ENCODE measurements around the gene HCRTR2.
"Not testable (repeated sequence)": the region's sequence is repeated elsewhere in the genome, so short reads cannot be mapped to it uniquely, and the experiment has no call there.

The HCRTR2 gene

DNA sequence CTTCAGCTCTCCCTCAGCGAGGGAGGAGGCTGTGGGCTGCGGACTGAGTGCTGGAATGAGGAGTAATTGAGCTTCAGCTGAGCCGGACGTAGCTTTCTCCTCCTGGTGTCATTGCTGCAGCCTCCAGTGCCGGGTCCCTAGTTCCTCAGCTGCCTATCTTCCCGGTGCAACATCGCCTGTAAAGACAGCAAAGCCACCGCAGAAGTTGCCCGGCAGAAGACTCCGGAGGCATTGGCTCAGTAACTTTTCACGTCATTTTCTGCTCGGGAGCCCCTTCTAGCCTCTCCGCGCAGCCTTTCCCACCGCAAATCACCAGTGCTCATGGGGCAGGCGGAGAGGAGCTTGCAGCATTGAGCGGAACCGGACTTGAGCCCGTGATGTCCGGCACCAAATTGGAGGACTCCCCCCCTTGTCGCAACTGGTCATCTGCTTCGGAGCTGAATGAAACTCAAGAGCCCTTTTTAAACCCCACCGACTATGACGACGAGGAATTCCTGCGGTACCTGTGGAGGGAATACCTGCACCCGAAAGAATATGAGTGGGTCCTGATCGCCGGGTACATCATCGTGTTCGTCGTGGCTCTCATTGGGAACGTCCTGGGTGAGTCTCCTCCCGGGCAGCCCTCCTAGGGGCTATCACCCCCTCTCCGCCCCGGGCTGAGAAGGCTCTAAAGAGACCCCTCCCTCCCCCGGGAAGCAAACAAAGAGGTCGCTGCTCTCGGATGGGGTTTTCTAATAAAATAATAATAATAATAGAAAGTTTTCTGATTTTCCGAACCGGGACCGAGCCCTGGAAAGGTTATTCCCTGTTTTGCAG lies at the start of gene HCRTR2:
Gene HCRTR2 (plus strand): TSS at position 305 of the 816 bp plus-strand sequence. CDS start 73 bp downstream, at position 378.
- no peak for DNase-seq
- no peak for ATAC-seq

DNA sequence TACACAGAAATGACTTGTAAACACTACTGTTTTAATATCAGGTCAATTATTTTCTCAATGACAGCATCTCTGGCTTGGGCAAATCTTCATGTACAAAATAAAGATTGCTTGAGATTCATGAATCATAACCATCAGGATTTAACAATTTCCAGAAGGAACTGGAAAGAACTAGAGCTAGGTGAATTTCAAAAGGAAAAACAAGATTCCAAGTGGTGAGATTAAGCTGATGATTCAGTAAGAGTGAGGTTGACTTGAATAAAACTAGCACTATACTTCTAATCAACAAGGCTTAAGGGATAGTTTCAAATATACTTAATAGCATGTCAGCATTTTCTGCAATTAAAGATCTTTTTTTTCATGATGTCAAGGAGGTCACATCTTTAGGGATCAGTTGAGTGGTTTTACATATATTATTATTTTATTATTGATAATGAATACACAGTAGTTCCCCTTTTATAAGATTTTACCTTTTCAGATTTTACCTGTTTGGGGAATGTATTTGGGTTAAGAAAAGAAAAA lies 43.5 kb upstream of the HCRTR2 start:
- DNase-seq (no peak), ATAC-seq (no peak)

DNA sequence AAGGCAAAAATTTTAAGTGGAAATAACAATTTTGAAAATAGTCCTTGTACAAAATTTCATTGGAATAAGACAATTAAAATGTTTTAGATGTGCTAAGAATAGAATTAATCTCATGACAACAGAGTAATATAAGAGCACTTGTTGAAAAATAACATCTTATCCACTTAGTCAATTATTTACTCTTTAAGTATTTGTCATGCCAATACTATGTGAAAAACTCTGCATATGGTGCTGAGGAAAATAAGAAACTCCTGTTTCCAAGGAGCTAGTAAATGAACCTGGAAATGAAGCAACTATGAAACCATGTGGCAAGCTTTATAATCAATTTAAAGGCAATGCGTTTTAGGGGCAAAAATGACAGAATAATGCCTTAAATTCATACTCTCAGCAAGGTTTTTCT lies 42.7 kb upstream of the HCRTR2 start:
- ATAC-seq: no peak
- DNase-seq: no peak

DNA sequence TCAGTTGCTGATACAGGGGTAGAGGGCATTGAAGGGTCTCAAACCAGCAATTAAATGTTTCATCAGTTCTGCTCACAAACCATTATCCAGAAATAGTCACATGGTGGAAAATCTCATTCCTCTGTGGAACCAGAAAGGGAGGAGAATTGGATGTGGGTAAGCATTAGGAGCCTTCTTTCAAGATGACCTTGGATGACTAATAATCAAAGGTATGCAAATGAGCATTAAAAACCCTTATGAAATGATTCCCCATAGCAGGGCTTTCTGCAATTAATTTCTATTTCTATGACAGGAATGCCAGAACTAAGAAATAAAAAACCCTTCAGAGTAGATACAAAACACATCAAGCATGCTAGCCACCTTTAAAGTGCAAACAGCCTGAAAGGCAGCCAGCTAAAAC lies 37.4 kb upstream of the HCRTR2 start:
- no peak for ATAC-seq
- DNase-seq: no peak

DNA sequence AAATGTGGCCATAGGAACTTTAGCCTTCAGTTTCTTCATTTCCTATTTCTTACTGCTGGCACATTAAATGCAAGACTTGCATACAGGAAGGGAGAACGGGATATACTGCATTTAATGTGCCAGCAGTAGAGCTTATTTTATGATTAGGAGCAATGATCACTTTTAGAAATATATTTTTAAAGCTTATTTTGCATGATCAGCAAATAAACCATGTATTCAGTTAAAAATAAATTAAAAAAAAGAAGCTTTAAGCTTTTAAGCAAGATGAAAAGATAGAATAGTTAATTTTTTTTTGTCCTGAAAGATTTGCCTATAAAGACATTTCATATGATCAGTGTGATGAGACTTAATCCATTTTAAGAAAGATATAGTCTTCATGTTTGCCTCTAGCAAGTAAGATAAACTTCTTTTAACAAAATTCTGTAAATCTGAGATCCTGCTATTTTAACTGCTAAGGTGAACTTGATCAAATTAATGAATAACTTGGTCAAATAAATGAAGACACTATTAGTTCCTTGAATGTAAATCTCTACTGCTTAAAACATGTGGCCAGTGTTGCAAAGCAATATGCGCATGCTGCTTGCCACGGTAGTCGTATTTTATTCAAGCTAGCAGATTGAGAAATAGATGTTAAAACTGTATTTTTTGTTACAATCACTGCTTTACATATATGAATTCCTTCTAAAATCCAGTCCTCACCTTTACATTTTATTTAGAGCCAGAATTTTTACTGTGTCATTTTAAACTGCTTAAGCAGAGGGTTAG lies 36.2 kb upstream of the HCRTR2 start:
- DNase-seq (no peak), ATAC-seq (no peak)

DNA sequence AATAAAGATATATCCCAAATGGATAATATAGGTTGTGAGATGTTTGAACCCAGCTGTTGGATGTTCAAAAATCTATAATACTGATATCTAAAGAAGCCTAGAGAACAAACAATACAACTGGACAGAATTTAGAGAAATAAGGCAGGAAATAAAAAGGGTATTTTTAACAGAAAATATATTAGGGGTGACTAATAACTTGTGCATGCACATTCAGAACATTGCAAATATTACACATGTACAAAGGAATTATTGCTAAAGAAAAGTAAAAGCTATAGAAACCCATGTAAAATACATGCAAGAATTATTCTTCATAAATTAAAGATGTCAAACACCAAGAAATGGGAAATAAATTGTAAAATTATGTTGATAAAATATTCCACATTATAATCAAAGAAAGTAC lies 32.7 kb upstream of the HCRTR2 start:
- DNase-seq (no peak), ATAC-seq (no peak)

DNA sequence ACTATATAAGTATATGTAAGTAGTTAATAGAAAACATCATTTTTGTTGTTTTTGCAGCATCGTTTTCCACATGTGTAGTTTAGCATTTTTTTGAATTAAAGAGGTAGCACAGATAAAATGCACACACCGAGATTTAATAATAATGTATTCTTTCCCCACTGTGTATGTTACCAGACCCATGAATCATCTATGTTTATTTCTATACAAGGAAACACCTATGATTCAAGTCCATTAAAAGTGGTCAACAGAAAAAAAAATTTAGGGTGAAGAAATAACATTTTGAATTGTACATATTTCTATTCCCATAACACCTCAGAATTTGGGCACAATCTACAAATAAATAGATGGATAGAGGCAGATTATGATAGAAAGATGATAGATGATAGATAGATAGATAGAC lies 31.7 kb upstream of the HCRTR2 start:
- DNase-seq (no peak), ATAC-seq (no peak)

DNA sequence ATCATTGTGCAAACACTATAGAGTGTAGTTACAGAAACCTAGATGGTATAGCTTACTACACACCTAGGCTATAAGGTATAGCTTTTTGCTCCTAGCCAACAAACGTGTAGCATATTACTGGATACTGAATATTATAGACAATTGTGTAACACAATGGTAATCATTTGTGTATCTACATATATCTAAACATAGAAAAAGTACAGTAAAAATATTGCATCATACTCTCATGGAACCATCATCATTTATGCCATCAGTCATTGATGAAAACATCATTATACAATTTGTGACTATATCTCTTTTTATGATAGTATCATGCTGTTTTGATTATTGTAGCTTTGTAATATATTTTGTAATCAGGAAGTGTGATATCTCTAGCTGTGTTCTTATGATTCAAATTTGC lies 21.0 kb upstream of the HCRTR2 start:
- DNase-seq: no peak

DNA sequence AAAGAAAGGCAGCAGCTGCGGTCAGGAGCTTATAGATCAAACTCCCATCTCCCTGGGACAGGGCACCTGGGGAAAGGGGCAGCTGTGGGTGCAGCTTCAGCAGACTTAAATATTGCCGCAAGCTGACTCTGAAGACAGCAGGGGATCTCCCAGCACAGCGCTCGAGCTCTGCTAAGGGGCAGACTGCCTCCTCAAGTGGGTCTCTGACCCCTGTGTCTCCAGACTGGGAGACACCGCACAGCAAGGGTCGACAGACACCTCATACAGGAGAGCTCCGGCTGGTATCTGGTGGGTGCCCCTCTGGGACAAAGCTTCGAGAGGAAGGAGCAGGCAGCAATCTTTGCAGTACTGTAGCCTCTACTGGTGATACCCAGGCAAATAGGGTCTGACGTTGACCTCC lies 15.5 kb upstream of the HCRTR2 start:
- ATAC-seq, DNase-seq: not testable (repeated sequence)

More for the DNA sequence above, 21.0 kb upstream of the HCRTR2 start:
- ATAC-seq: no peak

DNA sequence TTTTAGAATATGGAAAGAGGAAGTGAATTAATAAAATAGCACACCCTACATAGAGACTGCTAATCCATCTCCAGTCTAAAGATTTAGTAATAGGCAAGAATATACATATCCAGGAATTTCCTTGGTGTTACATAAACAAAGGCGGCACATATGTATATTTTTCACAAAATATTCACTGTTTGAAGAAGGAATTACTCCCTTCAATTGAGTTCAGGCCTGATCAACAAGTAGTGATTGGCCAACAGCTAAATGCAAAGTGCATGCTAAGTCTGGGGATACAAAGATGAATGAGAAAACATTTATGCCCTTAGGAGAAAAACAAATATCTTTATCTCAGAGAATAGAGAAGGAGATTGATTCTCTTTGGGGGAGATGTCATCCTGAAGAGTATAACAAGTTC lies 6.5 kb upstream of the HCRTR2 start:
- DNase-seq (no peak), ATAC-seq (no peak)

DNA sequence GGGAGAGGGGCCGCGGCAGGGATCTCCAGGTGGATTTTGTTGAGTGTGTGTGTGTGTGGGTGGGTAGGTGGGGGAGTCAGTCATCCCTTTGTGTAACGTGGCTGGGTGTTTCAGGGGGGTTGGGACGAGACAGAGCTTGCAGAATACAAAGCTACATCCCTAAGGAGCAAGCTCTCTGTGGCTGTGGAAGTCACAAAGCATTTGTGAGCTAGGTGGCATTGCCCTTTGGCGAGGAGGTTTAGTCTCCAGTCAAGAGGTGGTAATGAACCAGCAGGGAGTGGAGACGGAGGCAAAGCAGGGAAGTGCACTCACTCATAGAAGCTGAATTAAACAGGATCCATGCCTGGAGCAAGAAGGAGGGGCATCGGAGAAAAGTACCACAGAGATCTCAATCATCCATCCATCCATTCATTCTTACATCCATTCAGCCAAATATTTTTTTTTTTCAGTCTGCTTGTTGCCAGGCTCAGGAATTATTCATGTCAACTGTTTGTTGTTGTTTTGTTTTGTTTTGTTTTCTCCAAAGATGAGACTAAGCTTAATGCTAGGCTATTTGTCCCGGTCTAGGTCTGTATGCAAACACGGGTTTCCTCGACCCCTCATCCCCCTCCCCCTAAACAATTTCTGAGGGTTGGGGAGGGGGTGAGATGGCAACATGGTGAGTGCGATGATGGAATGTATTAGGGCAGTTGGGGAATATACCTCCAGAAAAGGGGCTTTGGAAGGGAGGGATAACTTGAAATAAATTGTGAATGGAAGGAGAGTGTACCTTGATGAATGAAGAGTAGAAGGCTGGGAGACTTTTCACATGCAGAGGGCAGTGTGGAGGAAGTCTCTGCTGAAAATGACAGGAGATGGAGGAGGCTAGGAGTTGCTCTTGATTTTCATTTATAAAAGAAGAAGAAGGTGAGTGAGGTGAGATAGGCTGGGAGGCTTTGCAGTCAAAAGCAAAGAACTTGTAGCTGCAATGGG lies 1.0 kb downstream of the HCRTR2 start:
- ATAC-seq (no peak), DNase-seq (no peak)

DNA sequence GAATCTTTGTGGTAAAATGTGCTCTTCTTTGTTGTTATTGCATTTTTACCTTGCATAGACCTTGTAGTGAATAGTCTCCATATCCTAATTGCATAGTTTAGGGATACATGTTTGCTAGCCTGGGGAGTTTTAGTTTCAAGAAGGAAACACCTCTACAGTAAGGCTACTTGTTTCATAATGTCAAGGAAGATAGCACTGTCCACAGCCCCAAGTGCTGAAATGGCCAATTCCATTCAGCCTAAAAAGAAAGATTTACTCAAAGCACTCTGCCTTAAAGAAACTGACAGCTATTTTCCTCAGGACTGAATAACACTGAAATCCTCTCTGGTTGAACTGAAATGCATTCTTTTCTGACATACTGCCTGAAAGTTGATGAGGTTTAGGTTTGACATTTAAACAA lies 2.6 kb downstream of the HCRTR2 start:
- DNase-seq (no peak), ATAC-seq (peak; percentile 23)

DNA sequence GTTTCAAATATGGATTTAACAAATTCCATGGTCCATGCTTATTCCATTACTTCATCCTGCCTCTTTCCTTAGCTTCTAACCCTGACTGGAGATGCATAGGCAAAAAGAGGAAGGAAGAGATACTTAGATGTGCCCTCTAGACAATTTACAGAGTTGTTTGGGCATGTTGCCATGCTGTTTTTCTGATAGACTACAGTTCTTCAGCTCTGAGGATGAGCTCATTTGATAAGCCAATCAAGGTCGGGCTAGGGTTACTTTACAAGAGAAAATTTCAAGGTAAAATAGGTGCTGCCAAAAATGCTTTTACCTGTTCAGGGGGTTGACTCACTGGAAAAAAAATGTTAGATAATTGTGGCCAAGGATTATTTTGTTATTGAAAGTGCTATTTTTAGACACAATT lies 5.9 kb downstream of the HCRTR2 start:
- DNase-seq (no peak), ATAC-seq (no peak)

DNA sequence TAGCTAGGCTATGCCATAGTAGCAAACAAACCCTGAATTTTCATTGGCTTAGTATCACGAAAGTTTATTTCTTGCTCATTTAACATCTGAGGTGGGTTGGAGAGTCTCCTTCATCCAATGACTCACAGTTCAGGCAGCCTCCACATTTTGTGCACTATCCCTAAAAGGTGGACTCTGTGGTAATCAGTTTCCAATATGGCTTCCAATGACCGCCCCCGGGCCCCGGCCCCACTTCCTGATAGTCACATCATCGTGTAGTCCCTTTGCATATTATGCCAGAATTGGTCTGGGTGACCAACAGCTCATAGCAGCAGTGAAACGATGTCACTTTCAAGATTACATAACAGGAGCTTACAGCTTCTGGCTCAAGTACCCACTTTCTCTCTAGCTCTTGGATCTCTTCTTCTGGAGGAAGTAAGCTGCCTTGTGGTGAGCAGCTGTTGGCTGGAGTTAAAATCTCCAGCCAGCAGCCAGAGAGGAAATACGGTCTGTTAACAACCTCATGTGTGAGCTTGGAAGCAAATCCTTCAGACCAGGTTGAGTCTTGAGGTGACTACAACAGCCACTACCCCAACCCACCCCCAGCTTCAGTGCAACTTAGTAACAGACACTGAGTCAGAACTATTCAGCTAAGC lies 7.8 kb downstream of the HCRTR2 start:
- ATAC-seq: no peak
- DNase-seq: no peak

DNA sequence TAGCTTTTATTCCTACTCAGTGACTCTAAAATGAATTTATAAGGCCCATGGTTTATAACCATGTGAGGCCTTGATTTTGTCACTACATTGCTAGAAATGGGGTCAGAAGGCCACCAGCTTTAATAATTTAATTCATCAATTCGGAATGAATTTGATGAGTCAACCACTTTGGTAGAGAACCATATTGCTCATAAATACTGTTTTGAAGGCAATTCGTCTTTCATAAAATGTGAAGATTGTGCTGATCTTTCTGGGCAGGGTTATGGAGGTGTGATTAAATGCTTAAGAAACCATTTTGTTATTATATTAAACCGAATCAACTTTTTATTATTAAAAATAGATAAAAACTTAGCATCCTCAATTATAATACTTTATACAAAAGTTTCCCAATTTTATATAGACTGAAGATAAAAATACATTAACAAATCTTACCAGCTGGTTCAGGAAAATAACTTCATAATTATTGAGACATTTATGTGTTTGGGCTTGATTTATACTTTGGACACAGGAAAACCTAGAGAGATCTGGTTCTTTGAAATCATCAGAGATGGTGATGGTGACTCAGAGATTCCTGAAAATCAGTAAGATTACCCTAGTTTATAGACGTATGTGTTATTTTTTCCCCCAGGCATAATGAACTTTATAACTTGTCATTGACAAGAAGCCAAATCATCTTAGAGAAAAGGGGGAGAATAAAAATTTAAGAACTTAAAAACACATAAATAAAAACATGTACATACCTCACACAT lies 10.6 kb downstream of the HCRTR2 start:
- ATAC-seq: no peak
- no peak for DNase-seq

DNA sequence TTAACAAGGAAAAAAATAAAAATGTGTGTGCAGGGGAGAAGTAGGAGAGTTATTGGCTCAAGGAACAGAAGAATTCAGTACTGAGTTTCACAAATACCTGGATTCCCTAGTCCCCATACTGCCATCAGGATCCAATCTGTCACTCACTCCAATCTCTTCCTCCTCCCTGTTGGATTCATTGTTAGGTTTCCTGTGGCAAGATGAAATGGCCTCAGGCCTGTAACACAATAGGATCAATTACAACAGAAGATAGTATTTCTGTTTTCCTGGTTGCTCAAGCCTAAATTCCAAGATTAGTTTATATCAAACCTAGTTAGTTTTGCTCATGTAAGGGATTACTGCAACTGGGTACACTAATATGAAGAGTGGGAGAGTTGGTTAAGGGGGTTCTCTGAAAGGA lies 24.4 kb downstream of the HCRTR2 start:
- DNase-seq (no peak), ATAC-seq (no peak)

DNA sequence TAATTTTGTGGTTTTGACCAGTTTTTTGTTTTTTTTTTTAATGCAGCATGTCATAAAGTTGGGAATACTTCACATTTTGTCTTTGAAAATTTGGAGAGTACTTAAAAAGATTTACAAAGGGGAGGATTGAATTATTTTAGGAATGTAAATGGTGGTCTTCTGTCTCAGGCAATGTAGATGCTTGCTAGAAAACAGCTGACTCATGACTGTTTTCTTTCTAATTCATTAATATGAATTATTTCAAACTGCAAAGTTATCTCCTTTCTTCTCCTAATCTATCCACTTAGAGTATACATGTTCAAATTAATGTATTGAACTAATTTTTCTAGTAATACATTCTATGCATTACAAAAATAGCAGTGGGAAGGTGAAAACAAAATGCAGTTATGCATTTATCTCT lies 24.9 kb downstream of the HCRTR2 start:
- ATAC-seq (no peak), DNase-seq (no peak)

DNA sequence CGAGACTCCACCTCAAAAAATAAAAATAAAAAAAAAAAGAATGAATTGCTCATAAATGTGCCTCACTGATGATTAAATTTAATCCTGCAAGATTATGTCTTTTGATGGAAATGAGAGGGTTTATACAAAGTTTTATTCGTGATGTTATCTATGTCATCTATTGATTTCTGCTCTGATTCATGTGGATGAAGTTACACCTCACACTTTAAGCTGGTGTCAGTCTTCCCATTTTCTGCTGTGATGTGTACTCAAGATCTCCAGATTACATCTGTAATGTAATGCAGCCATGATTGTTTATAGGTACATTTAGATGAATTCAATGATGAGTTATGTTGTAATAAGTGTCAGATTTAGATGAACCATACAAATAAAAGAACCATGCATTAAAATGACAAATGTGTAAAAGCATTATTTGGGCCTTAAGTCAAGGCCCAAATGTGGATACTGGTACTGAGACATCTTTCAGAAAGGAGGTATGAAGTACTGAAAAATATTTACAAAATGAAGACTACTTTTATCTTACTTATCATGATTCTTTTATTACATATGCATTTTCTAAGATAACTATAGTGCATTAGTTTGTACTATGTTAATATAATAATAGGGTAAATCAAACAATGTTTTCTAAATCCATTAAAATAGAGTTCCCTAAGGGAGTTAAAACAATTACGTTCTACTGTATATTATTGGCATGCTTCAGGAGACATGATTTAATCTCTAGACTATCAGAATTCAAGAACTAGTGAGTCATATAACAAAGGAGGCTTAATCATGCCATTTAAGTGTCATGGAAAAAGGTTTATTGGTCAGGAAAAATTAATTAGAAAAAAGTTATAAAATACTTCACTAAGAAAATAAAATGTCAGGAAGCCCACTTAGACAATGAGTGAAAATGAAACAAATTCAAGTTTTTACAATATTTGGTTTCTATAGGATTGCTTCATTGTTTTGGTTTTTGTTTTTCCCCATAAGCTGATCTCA lies 34.5 kb downstream of the HCRTR2 start:
- no peak for ATAC-seq

DNA sequence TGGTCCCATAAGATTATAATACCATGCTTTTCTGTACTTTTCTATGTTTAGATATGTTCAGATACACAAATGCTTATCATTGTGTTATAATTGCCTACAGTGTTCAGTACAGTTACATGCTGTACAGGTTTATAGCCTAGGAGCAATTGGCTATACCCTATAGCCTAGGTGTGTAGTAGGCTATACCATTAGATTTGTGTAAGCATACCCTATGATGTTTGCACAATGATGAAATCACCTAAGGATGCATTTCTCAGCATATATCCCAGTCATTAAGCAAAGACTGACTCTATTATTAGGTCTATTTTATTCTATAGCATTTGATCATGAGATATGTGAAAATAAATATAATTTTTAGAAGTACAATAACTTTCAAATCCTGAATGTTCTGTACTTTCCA lies 36.6 kb downstream of the HCRTR2 start:
- ATAC-seq: no peak
- DNase-seq: no peak

More for the DNA sequence above, 34.5 kb downstream of the HCRTR2 start:
- no peak for DNase-seq

DNA sequence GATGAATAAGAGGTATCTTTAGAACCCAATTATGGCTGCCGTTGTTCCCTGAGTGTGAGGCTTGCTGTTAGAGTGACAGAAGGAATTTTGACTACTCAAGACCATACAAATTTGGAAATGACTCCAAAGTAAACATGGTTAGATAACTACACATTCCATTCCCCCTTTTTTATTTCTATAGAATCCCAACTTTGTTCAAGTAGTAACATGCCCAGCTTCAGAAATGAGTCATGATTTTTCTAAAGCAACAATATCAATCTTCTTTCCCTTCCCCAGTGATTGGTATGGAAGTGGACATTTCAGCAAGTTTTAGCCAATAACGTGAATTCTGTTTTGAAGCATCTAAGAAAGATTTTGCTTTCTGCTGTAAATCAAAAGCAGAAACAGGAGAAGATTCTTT lies 37.8 kb downstream of the HCRTR2 start:
- DNase-seq (no peak), ATAC-seq (no peak)

All from stimulated activated naive CD8-positive, alpha-beta T cell treated with anti-CD3 and anti-CD28 coated beads, Interleukin-15, Interleukin-2, amounts not matched to agents 100 U/mL and 50 U/mL, for 24 hours (primary cell).